Esophagus squamous epithelium (tissue), 5 donors: Measurements from ENCODE around the gene TWIST2. TPM values are rescaled to one million over a fixed set of nuclear protein-coding genes. Genes with fewer than 3 reads are reported as not detected.

Experiments
- DNase-seq: peaks from one replicate; lab custom pipeline; 2025; lab: John Stamatoyannopoulos, UW
- H3K27ac ChIP-seq, 4 donors: fragments of 200-600 bp; sonication (generic); one replicate each; pipeline ENCODE4 v1.5.1; 2016 to 2019; ENCODE audit warnings: mild to moderate bottlenecking in 1 of 4
- H3K27me3 ChIP-seq, 4 donors: fragments of 200-600 bp; sonication (generic); 1 replicate in 3 of 4; 2 replicates in 1 of 4; pipeline versions ENCODE4 v1.5.1 to v1.6.0; 2017 to 2021; ENCODE audit warnings: antibody characterized with exemption in 1 of 4
- H3K36me3 ChIP-seq, 3 donors: fragments of 200-600 bp; sonication (generic); one replicate each; pipeline ENCODE4 v1.5.1; 2016 to 2019
- H3K4me1 ChIP-seq, 3 donors: fragments of 200-600 bp; sonication (generic); one replicate each; pipeline ENCODE4 v1.5.1; 2017 to 2019
- H3K4me3 ChIP-seq, 4 donors: fragments of 200-600 bp; sonication (generic); 1 replicate in 3 of 4; 2 replicates in 1 of 4; pipeline ENCODE4 v1.5.1; 2016 to 2019; ENCODE audit warnings: mild to moderate bottlenecking in 2 of 4, moderate library complexity in 1 of 4
- H3K9me3 ChIP-seq, 3 donors: fragments of 200-600 bp; sonication (generic); one replicate each; pipeline ENCODE4 v1.5.1; 2016 to 2019
- POLR2A ChIP-seq, 4 donors: fragments of 450-650 bp; IDR thresholded peaks; one replicate each; pipeline ENCODE4 v1.6.1; 2017; ENCODE audit warnings: antibody characterized with exemption in 4 of 4, mild to moderate bottlenecking in 4 of 4, moderate library complexity in 3 of 4
- WGBS, 2 donors: methylation state at CpG; one replicate each; pipeline ENCODE4 v1.1.5; 2018; 5-methylcytosine and 5-hydroxymethylcytosine counted together
- intact Hi-C: fragments of 100-400 bp; cut with DNase I; formaldehyde crosslinking; loops from one replicate; pipeline ENCODE4 v1.15.0; 2022
- total RNA-seq, 4 donors: library from RNA; depleted of rRNA; stranded (reverse); fragments of >200 nt; gene quantifications; one replicate each; pipeline ENCODE4 v1.1.0, GENCODE V29; 2016
- TF ChIP-seq, protein P1 (sequence below), 6 experiments: fragments of 450-650 bp in 4 of 6; fragments of 200-600 bp in 2 of 6; sonication (generic) in 2 of 6; IDR thresholded peaks; one replicate each; pipeline ENCODE4 v1.5.1; 2016 to 2019; ENCODE audit warnings: antibody characterized with exemption in 6 of 6, mild to moderate bottlenecking in 4 of 6, moderate library complexity in 4 of 6
- donor health status: DM: yes; HTN: yes; CAD: no.

TWIST2 gene
- total RNA-seq, 4 donors from 2014 or later, result 3.1 to 33.0 (median 4.9) TPM

- intact Hi-C loops, result no loop called here
- no peaks in the 10 kb centered on the region for H3K27me3 ChIP-seq
- H3K9me3 ChIP-seq, result no peaks in the 10 kb centered on the region
- WGBS, 2 donors, result 80 to 83% methylated on average over 4 to 8 of the region's 10 CpGs
- no peak for DNase-seq
- TF ChIP-seq POLR2A (IDR thresholded peaks at IDR 0.05), result no peak
- TF ChIP-seq, protein P1, sequence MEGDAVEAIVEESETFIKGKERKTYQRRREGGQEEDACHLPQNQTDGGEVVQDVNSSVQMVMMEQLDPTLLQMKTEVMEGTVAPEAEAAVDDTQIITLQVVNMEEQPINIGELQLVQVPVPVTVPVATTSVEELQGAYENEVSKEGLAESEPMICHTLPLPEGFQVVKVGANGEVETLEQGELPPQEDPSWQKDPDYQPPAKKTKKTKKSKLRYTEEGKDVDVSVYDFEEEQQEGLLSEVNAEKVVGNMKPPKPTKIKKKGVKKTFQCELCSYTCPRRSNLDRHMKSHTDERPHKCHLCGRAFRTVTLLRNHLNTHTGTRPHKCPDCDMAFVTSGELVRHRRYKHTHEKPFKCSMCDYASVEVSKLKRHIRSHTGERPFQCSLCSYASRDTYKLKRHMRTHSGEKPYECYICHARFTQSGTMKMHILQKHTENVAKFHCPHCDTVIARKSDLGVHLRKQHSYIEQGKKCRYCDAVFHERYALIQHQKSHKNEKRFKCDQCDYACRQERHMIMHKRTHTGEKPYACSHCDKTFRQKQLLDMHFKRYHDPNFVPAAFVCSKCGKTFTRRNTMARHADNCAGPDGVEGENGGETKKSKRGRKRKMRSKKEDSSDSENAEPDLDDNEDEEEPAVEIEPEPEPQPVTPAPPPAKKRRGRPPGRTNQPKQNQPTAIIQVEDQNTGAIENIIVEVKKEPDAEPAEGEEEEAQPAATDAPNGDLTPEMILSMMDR (IDR thresholded peaks at IDR 0.05), result no peak
- H3K27ac ChIP-seq, result no peak overlapping the region
- no peak overlapping the region for H3K4me3 ChIP-seq
- H3K4me1 ChIP-seq, result peaks cover 0 to 7% (median 0%) of the 10 kb centered on the region in 3 donors
- no peaks in the 10 kb centered on the region for H3K36me3 ChIP-seq
Measured at GRCh38 chr2:238910751-238911351, 63.0 kb downstream of the TWIST2 start.

- WGBS, 2 donors, result 82 to 88% methylated on average over 11 to 17 of the region's 21 CpGs
- no peak overlapping the region for H3K27ac ChIP-seq
- intact Hi-C loops, result no loop called here
- H3K9me3 ChIP-seq, result no peaks in the 10 kb centered on the region
- H3K4me1 ChIP-seq, result peaks cover 0 to 7% (median 0%) of the 10 kb centered on the region in 3 donors
- no peak overlapping the region for H3K4me3 ChIP-seq
- H3K36me3 ChIP-seq, result no peaks in the 10 kb centered on the region
- TF ChIP-seq, protein P1 (IDR thresholded peaks at IDR 0.05), result no peak
- no peak for TF ChIP-seq POLR2A (IDR thresholded peaks at IDR 0.05)
- no peak for DNase-seq
- H3K27me3 ChIP-seq, result peaks cover 0 to 4% (median 0%) of the 10 kb centered on the region in 4 donors
Measured at GRCh38 chr2:238911376-238912227, 63.7 kb downstream of the TWIST2 start.

DNA sequence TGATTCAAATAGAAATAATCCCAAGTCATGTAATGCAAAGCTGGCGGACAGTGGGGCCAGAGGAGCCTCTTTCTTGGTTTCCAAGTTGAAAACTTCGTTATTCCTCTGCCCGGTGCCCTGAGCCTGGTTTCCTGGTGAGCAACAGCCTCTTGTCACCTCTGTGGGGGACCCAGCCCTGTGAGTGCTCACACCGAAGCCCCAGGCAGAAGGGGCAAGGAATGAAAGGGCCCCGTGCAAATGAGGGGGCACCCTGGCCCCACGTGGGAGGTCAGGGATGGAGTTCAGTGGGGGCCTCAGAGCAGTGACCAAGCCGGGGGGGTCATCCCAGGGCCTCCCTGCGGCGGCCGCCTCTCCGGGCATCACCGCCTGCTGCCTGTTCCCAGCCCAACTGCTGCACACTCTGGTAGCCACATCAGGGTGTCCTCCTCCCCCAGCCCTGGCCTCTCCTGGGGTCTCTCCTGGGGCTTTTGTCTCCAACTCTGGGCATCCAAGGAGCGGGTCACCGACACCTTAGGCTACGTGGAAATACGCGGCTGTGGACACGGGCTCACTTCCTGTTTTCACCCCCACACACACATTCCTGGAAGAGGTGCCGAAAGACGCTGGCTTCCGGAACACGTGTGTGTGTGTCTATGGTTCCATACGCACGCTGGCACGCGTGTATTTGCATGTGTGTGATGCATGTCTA is 64.5 kb downstream of the TWIST2 start:
- Histone ChIP-seq H3K36me3 (no peaks in the 10 kb centered on the region), H3K4me3 (no peak overlapping the region), H3K27ac (no peak overlapping the region), H3K27me3 (peaks cover 0 to 9% (median 0%) of the 10 kb centered on the region in 4 donors), H3K4me1 (peaks cover 0 to 7% (median 0%) of the 10 kb centered on the region in 3 donors), H3K9me3 (no peaks in the 10 kb centered on the region)
- intact Hi-C loops, result no loop called here
- no peak for DNase-seq
- WGBS, 2 donors, result 69 to 78% methylated on average over 5 to 23 of the region's 26 CpGs
- TF ChIP-seq, protein P1 (IDR thresholded peaks at IDR 0.05), result no peak
- no peak for TF ChIP-seq POLR2A (IDR thresholded peaks at IDR 0.05)

DNA sequence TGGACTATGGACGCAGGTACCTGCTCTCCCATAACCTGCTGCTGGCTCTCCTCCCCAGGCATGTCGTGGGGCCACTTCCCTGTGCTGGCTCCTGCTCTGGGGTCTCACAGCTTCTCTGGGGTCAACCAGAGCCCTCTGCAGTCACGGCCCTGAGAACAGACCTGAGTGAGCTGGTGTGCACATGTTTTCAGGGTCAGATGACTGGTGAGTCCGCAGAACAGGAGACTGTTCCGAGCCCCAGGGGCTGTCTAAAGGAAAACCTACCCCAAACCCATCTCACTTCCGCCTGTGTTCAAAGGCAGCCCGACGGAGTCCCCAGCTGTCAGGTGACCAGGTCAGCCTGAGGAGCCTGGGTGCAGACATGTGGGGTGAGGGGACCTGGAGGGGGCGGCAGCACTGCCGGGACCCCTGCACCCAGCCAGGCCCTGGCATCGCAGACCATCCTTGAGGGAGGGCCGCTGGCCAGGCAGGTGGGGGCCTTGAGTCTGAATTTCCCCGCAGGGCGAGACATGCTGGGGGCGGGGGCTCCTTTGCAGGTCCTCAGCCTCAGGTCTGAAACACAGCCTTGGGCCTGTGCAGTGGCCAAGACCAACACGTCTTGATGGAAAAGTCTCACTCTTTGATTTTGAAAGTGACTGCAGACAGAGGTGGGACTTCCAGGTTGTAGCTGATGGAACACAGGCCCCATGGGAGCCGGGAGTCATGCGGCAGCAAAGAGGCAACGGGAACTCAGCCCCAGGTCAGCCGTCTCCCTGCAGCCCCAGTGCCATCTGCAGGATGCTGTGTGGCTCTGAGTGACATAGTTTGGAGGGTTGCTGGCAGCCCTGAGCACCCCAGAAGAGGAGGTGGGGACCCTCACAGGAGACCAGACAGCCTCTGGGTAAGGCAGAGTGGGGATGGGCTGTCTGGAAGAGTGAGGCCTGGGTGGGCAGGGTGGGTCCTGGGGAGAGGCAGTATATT is 65.3 kb downstream of the TWIST2 start:
- TF ChIP-seq, protein P1 (IDR thresholded peaks at IDR 0.05), result no peak
- TF ChIP-seq POLR2A (IDR thresholded peaks at IDR 0.05), result no peak
- Histone ChIP-seq H3K36me3 (no peaks in the 10 kb centered on the region), H3K4me3 (no peak overlapping the region), H3K27ac (no peak overlapping the region), H3K27me3 (peaks cover 0 to 9% (median 0%) of the 10 kb centered on the region in 4 donors), H3K9me3 (no peaks in the 10 kb centered on the region), H3K4me1 (peaks cover 0 to 7% (median 0%) of the 10 kb centered on the region in 3 donors)
- intact Hi-C loops, result no loop called here
- no peak for DNase-seq
- 58% methylated on average over 4 of the region's 20 CpGs; no CpG with 5 or more reads in 1 of the 2 donors for WGBS, 2 donors
